Loucy (cell line): ENCODE results near the gene SPZ1.

Experiments
- CTCF ChIP-seq: fragments of 200-600 bp; sonication (generic); conservative IDR thresholded peaks from 2 replicates; pipeline ENCODE4 v1.5.1; 2014; ENCODE audit warnings: mild to moderate bottlenecking, antibody characterized with exemption, low read length
- EZH2phosphoT487 ChIP-seq: fragments of 200-600 bp; IDR thresholded peaks from 2 replicates; pipeline ENCODE4 v1.6.1; 2018; ENCODE audit warnings: antibody characterized with exemption, mild to moderate bottlenecking, moderate library complexity, borderline replicate concordance

DNA sequence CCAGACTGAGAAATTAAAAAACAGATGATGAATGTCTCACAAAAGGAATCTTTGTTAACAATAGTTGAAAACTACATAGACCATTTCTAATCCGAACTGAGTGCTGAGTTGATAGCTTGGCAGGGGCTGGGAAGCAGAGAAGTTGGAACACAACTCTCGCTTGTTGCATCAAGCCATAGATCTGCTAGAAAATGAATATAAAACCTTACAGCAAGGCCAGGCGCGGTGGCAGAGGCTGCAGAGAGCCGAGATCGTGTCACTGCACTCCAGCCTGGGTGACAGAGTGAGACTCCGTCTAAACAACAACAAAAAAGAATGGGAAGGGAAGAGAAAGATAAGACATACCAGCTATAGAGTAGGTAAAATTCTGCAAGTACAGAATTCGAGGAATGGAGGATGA lies 28.0 kb upstream of the SPZ1 start:
- TF ChIP-seq CTCF = no peak
- TF ChIP-seq EZH2phosphoT487 = no peak
